ENCODE results near the gene PHETA1. TPM values are rescaled to one million over a fixed set of nuclear protein-coding genes. Genes with fewer than 3 reads are reported as not detected.

PHETA1 gene
- total and polyA plus RNA-seq, 2 experiments from 2014 or later = 5.3 to 12.9 TPM

DNA sequence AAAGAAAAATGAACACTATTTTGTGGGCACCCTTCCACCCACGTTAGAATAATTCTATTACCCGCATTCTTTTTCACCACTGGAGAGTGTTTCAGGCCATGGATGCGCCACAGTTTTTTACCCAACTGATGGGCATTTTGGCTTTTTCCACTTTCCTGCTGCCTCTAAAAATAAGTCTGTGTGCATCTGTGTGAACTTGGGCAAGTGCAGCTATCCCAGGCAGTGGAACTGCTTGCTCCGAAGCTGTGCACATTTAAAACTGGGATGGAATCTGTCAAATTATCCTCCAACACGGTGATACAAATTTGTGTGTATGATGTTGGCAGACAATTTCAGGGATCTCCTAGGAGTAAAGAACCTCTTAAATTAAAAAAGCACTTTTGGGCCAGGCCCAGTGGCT, 31.5 kb downstream of the PHETA1 start:
- no peak overlapping the region for H3K4me3 ChIP-seq
- TF ChIP-seq JUNB (IDR thresholded peaks at IDR 0.05; ENCODE audit: unreplicated experiment) (no peak), STAT1 (IDR thresholded peaks at IDR 0.05; ENCODE audit: unreplicated experiment) (no peak), ZNF331 (CRISPR knock-in tag; IDR thresholded peaks at IDR 0.05; ENCODE audit: low read depth) (no peak), CTCF (conservative IDR thresholded peaks at IDR 0.05; ENCODE audit: low read depth in 2 of 2) (no peak), CREB1 (CRISPR knock-in tag; IDR thresholded peaks at IDR 0.05; ENCODE audit: low read depth) (no peak), EZH2phosphoT487 (IDR thresholded peaks at IDR 0.05; ENCODE audit: unreplicated experiment) (no peak), EZH2 (IDR thresholded peaks at IDR 0.05; ENCODE audit: low read depth, unreplicated experiment) (no peak), NANOG (IDR thresholded peaks at IDR 0.05; ENCODE audit: borderline replicate concordance) (no peak), ETS1 (IDR thresholded peaks at IDR 0.05) (no peak), POLR2AphosphoS5 (IDR thresholded peaks at IDR 0.05; ENCODE audit: low read depth) (no peak), ZNF114 (CRISPR knock-in tag; IDR thresholded peaks at IDR 0.05) (no peak)
- TF ChIP-seq, protein P1, sequence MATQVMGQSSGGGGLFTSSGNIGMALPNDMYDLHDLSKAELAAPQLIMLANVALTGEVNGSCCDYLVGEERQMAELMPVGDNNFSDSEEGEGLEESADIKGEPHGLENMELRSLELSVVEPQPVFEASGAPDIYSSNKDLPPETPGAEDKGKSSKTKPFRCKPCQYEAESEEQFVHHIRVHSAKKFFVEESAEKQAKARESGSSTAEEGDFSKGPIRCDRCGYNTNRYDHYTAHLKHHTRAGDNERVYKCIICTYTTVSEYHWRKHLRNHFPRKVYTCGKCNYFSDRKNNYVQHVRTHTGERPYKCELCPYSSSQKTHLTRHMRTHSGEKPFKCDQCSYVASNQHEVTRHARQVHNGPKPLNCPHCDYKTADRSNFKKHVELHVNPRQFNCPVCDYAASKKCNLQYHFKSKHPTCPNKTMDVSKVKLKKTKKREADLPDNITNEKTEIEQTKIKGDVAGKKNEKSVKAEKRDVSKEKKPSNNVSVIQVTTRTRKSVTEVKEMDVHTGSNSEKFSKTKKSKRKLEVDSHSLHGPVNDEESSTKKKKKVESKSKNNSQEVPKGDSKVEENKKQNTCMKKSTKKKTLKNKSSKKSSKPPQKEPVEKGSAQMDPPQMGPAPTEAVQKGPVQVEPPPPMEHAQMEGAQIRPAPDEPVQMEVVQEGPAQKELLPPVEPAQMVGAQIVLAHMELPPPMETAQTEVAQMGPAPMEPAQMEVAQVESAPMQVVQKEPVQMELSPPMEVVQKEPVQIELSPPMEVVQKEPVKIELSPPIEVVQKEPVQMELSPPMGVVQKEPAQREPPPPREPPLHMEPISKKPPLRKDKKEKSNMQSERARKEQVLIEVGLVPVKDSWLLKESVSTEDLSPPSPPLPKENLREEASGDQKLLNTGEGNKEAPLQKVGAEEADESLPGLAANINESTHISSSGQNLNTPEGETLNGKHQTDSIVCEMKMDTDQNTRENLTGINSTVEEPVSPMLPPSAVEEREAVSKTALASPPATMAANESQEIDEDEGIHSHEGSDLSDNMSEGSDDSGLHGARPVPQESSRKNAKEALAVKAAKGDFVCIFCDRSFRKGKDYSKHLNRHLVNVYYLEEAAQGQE (IDR thresholded peaks at IDR 0.05; ENCODE audit: unreplicated experiment) = no peak
- TF ChIP-seq, protein P2, sequence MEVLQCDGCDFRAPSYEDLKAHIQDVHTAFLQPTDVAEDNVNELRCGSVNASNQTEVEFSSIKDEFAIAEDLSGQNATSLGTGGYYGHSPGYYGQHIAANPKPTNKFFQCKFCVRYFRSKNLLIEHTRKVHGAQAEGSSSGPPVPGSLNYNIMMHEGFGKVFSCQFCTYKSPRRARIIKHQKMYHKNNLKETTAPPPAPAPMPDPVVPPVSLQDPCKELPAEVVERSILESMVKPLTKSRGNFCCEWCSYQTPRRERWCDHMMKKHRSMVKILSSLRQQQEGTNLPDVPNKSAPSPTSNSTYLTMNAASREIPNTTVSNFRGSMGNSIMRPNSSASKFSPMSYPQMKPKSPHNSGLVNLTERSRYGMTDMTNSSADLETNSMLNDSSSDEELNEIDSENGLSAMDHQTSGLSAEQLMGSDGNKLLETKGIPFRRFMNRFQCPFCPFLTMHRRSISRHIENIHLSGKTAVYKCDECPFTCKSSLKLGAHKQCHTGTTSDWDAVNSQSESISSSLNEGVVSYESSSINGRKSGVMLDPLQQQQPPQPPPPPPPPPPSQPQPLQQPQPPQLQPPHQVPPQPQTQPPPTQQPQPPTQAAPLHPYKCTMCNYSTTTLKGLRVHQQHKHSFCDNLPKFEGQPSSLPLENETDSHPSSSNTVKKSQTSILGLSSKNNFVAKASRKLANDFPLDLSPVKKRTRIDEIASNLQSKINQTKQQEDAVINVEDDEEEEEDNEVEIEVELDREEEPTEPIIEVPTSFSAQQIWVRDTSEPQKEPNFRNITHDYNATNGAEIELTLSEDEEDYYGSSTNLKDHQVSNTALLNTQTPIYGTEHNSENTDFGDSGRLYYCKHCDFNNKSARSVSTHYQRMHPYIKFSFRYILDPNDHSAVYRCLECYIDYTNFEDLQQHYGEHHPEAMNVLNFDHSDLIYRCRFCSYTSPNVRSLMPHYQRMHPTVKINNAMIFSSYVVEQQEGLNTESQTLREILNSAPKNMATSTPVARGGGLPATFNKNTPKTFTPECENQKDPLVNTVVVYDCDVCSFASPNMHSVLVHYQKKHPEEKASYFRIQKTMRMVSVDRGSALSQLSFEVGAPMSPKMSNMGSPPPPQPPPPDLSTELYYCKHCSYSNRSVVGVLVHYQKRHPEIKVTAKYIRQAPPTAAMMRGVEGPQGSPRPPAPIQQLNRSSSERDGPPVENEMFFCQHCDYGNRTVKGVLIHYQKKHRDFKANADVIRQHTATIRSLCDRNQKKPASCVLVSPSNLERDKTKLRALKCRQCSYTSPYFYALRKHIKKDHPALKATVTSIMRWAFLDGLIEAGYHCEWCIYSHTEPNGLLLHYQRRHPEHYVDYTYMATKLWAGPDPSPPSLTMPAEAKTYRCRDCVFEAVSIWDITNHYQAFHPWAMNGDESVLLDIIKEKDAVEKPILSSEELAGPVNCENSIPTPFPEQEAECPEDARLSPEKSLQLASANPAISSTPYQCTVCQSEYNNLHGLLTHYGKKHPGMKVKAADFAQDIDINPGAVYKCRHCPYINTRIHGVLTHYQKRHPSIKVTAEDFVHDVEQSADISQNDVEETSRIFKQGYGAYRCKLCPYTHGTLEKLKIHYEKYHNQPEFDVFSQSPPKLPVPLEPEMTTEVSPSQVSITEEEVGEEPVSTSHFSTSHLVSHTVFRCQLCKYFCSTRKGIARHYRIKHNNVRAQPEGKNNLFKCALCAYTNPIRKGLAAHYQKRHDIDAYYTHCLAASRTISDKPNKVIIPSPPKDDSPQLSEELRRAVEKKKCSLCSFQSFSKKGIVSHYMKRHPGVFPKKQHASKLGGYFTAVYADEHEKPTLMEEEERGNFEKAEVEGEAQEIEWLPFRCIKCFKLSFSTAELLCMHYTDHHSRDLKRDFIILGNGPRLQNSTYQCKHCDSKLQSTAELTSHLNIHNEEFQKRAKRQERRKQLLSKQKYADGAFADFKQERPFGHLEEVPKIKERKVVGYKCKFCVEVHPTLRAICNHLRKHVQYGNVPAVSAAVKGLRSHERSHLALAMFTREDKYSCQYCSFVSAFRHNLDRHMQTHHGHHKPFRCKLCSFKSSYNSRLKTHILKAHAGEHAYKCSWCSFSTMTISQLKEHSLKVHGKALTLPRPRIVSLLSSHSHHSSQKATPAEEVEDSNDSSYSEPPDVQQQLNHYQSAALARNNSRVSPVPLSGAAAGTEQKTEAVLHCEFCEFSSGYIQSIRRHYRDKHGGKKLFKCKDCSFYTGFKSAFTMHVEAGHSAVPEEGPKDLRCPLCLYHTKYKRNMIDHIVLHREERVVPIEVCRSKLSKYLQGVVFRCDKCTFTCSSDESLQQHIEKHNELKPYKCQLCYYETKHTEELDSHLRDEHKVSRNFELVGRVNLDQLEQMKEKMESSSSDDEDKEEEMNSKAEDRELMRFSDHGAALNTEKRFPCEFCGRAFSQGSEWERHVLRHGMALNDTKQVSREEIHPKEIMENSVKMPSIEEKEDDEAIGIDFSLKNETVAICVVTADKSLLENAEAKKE (CRISPR knock-in tag; IDR thresholded peaks at IDR 0.05) = no peak
- peaks cover under 1% of the 10 kb centered on the region; the same call in 1 of the 2 replicates for H3K36me3 ChIP-seq (ENCODE audit: insufficient read depth)
- H3K27ac ChIP-seq (ENCODE audit: low read depth) = no peak overlapping the region
- H3K9me2 ChIP-seq (ENCODE audit: insufficient read depth) = no peaks in the 10 kb centered on the region
- Mint-ChIP-seq H3K27ac (no peak overlapping the region), H3K36me3 (ENCODE audit: low read depth) (no peaks in the 10 kb centered on the region; the same call in 2 of the 3 replicates), H3K27me3 (ENCODE audit: insufficient read depth, low read depth, poor library complexity) (peaks cover 12% of the 10 kb centered on the region), H3K4me3 (no peak overlapping the region), H3K9me3 (no peaks in the 10 kb centered on the region), H3K4me1 (peaks cover 6% of the 10 kb centered on the region; the same call in 2 of the 3 replicates)
- no peaks in the 10 kb centered on the region for H3F3A ChIP-seq (replicated peaks; ENCODE audit: low read depth)
- peaks cover 5% of the 10 kb centered on the region for H3K4me1 ChIP-seq (ENCODE audit: insufficient read depth)
- DNase-seq (ENCODE audit: low spot score) (no peak), ATAC-seq (no peak)
- H4K20me1 ChIP-seq (replicated peaks; ENCODE audit: insufficient read depth) = no peaks in the 10 kb centered on the region; the same call in 1 of the 2 replicates
- no peaks in the 10 kb centered on the region for H3K79me2 ChIP-seq (replicated peaks; ENCODE audit: insufficient read depth)
- no peak overlapping the region for H2AFZ ChIP-seq
- H3K4me2 ChIP-seq = no peak overlapping the region
- no peaks in the 10 kb centered on the region for H3K27me3 ChIP-seq (ENCODE audit: insufficient read depth)

All from GM23338 (cell line).